Stimulated activated CD8-positive, alpha-beta memory T cell treated with anti-CD3 and anti-CD28 coated beads, Interleukin-2, amount 100 ng/mL, for 1 hour (primary cell): ENCODE results near the gene CCDC3.
"Not testable (repeated sequence)": the region's sequence is repeated elsewhere in the genome, so short reads cannot be mapped to it uniquely, and the experiment has no call there.

Experiments used
- DNase-seq, 2 donors: peaks; one replicate each; pipeline ENCODE4 v3.0.0-alpha.2; 2020; ENCODE audit warnings: low read depth in 2 of 2

CCDC3 gene

DNA sequence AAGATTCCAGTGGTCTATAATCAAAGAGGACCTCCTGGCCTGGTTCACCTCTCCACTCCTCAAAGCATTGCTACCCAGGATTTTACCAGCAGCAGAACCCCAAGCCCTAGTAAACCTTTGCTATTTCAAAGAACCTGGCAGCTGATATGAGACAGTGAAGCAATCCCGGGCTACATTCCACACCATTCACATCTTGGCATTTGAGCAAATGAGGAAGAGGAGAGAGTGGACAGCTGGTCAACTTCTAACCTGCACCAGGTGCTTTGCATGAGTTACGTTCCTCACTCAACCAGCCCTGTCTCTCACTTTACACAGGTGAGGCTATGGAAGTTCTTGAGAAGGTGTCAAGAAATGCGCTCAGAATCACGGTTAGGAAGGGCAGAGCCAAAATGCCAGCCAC, 1.1 kb downstream of the CCDC3 start:
- DNase-seq, result no peak

DNA sequence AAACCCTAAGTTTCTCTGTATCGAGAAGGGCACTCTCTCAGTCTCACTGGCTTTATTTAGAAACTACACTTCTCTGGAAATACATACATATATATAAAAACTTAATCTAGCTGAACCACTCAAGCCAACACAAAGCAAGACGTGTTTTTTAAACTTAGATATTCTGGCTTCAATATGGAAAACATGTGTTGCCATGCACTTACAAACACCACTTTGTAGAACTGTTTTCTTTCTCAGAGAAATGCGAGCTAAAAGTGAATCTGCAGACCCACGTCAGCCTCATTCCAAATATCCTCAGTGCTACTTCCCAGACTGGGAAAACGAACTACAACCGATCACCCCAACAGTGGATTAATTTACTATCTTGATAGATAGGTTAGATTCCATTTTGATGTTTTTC, 1.7 kb downstream of the CCDC3 start:
- no peak for DNase-seq

DNA sequence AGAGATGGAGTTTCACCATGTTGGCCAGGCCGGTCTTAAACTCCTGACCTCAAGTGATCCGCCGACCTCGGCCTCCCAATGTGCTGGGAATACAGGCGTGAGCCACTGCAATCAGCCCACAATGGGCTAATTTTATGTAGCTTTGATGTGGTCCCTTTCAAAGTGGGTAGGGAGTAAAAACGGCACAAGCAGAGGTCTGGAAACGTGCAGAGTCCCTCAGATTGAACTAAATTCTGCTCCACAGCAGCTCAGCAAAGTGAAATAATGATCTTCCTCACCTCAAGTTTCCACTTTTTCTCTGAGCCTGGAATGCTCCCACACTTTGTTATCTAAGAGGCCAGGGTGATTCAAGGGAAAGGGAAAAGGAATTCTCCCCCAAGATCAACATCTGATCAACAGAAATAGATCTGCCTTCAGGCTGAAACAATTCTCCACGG, 6.1 kb downstream of the CCDC3 start:
- no peak for DNase-seq

DNA sequence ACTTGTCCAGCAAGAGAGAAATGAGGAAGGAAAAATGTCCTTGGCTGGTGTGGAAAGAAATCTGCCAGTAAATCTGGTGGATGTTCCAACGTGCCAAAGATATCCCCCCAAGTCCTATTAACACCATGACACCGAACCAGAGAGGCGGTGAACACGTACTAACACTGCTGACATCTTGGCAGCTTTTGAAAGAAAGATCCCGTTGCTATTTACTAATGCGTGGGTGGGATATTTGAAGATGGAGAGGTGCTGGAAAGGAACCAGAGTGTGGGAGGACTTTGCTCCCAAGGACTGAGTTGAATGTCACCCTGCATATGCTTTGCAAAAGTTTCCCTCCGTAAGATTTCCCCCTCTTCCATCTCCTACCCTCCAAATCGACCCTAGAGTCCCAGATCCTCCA, 7.9 kb downstream of the CCDC3 start:
- no peak for DNase-seq

DNA sequence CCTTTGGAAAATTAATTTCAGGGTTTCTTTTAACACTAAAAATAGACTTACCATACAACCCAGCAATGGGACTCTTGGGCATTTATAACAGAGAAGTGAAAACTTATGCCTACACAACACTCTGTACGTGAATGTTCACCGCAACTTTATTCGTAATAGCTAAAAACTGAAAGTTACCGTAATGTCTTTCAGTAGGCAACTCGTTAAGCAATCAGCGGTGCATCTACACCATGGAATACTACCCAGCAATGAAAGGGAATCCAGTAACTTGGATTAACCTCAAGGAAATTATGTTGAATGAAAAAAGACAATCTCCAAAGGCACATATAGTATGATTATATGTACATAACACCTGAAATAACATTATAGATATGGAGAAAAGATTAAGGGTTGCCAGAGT, 16.2 kb downstream of the CCDC3 start:
- DNase-seq, result no peak

DNA sequence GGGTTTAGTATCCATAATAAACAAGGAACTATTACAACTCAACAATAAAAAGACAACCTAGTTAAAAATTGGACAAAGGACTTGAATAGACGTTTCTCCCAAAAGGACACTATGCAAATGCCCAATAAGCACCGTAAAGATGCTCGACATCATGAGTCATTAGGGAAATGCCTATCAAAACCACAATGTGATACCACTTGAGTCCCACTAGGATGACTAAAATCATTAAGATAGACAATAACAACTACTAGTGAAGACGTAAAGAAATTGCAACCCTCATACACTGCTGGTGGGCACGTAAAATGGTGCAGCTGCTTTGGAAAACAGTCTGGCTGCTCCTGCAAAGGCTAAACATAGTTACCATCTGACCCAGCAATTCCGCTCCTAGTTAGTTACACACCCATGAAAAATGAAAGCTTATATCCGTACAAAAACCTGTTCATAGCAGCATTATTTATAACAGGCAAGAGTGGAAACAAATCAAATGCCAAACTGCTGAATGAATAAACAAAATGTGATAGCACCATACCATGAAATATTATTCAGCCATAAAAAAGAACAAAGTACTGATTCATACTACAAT, 17.3 kb downstream of the CCDC3 start:
- DNase-seq, result no peak

DNA sequence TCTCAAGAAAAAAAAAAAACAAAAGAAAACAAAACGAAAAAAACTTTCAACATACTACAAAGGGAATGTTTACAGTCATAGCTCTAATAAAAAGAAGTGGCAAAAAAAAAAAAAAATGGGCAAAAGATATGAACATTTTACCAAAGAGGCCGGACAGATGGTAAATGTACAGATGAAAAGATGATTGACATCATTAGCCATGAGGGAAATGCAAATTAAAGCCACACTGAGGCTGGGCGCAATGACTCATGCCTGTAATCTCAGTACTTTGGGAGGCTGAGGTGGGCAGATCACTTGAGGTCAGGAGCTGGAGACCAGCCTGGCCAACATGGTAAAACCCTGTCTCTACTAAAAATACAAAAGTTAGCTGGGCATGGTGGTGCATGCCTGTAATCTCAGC, 17.9 kb downstream of the CCDC3 start:
- DNase-seq, result not testable (repeated sequence)

DNA sequence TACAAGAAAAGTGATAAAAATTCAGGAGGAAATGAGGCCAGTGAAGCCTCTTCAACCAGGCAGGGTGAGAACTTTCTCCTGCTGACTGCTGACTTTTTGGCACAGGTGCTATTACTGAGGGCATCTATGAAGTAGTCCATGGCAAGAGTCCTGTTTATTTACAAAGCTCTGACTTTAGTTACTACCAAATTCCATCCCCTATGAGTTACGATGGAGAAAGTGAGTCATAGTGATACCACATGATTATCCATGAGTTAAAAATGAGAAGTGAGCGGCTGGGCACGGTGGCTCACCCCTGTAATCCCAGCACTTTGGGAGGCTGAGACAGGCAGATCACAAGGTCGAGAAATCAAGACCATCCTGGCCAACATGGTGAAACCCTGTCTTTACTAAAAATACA, 19.9 kb downstream of the CCDC3 start:
- DNase-seq, result no peak

DNA sequence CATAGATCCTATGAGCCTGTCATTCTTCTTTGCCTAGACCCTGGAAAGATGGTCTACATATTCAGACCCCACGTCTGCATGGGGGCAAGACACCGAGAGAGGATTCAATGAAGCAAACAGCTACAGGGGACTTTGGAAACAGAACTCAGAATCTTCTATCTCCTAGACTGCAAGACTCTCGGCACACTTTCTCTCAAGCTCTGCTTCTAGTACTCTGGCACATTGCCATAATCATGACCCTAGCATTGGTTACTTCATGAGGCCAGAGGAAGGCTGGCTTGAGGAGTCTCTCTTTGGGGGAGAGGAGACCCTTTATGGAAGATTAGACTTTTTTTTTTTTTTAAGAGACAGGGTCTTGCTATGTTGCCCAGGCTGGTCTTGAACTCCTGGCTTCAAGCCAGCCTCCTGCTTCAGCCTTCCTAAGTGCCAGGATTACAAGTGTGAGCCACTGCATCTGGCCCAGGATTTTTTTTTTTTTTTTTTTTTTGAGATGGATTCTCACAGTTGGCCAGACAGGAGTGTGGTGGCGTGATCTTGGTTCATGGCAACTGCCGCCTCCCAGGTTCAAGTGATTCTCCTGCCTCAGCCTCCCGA, 20.7 kb downstream of the CCDC3 start:
- DNase-seq, result no peak

DNA sequence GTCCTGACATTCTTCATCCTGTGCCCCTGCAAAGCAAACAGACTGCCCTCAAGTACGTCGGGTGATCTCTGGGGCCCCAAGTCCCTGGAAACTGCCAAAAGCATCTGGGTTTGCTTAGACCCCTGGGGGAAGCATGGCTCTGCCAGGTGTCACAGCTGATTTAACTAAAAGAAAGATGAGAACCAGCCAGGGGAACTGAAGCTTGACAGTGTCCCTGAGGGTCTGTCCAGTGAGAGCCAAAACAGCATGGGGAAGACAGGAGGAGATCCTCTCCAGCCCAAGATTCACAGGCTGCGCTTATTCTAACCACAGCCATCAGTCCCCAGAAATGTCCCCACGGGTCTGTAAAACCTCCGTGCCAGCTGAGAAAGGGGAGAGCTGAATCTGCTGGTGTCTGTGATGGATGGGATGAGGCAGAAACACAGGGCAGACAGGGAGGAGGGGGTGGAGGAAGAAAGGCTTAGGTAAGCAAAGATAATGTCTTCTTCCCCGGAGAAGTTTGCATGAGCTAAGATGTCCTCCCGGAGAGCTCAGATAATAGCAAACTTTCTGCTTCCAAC, 21.3 kb downstream of the CCDC3 start:
- no peak for DNase-seq

DNA sequence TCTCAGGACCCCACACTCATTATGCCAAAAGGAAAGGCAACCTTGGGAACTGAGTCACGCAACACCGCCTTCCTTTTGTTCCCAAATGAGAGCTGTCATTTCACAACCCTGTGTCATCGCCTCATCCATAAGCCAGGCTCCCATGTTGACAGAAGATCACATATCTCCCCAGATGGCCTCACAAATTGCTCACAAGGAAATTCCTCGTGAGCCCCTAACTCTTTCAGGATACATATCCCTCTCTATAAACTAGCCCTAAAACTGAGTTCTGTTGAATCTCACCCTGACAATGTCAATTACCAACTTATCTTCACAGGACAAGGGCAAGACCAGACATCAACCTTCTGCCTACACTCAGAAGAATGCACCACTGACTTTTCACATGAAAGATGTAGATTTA, 22.6 kb downstream of the CCDC3 start:
- DNase-seq, result no peak

DNA sequence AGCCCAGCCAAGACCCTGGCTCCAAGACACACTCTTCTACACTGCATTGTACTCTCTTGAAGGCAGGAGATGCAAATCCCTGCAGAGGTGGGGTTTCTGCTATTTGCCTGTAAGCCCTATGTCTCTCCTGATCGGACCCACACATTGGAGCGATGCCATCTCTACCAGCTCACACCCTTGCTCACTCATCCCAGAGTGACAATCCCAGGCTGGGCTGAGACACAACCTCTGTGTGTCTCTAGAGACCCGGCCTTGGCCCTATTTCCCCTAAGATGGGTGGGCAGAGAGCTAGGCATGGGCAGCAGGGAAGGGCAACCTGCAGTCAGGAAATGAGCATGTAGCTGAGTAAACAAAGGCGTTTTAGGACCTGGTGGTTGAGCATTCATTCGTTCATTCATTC, 25.6 kb downstream of the CCDC3 start:
- no peak for DNase-seq

DNA sequence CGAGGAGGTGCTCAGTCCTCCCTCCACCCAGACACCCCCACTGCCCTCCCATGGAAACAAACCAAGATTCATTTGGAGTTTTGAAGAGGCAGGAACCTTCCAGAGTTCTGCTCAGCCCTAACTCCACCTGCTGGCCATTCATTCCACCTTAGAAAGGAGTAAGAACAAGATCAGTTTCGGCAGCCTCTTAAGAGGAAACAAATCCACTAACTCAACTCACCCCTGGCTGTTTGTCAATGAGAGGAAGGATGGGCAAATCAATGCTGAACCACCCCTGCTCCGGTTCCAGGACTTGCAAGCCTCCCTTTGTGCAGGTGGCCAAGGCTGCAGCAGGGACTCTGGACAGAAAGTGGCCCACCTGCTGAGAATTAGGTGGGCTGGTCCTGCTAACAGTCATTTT, 26.2 kb downstream of the CCDC3 start:
- DNase-seq, result no peak

DNA sequence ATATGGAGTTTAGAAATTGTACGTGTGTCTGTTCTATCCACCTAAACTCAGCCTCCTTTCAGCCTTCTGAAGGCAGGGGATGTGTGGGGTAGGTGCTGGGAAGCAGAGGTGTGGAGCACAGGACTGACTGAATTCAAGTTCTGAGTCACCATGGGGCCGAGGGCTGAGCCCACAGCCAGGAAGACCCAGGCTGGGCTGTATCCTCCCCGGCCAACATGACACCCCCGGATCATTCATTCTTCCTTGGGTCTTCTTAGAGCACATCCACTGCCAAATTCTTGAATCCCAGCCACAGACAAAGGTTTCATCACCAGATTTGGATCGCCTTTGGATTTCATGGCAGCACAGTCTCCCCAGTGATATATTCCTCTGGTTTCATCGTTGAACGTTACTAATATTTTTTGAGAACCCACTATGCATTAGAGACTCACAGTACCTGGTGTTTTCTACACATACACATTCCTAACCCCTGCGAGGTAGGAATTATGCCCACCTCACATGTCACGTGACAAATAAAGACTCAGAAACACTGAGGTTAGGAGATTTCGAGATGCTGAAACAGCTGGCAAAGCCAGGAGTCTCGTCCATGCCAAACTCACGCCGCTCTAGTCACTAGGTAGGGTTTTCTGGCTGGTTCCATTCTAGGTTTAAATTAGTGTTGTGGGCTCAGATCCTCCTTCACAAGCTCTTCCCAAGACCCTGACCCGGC, 26.9 kb downstream of the CCDC3 start:
- no peak for DNase-seq

DNA sequence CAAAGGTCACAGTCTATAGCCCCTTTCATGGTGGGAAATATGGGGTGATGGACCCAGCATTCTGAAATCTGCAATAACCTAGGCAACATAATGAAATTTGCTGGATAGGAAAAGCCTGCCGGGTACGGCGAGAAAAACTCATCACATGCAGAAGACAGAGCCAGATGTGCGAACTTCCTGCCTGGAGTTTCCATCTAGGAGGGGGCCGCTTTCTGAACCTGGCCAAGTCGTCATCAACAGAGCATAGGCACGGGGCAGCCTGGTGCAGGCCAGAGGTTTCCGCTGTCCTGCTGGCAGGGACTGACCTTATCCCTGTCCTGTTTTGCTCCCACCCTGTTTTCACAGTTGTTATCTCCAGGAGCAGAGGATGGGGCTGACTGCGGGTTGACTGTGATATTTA, 27.4 kb downstream of the CCDC3 start:
- DNase-seq, result no peak

DNA sequence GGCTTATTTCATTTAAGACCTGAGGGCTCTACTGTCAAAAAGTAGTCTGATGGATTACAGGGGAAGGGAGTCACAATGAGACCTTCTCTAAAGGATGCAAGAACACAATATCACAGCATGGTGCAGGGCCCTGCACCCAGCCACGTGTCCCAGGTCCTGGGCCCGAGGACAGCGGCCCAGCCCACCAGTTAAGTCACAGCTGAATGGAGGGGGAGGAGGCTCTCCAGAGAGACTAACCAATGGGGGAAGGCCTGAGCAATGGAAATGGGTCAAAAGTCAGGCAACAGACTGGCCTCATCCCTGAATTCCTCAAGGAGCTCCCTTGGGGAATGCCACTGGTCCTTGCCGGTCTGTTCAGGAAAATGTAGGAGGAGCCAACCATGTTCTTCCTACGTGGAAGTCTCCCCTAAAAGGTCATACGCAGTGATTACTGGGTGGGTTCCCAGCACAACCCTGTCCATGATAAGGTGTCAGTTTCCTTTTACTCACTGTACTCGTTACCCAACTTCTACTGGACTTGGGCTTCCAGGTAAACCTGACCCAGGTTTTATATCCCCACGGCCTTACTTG, 28.3 kb downstream of the CCDC3 start:
- no peak for DNase-seq

DNA sequence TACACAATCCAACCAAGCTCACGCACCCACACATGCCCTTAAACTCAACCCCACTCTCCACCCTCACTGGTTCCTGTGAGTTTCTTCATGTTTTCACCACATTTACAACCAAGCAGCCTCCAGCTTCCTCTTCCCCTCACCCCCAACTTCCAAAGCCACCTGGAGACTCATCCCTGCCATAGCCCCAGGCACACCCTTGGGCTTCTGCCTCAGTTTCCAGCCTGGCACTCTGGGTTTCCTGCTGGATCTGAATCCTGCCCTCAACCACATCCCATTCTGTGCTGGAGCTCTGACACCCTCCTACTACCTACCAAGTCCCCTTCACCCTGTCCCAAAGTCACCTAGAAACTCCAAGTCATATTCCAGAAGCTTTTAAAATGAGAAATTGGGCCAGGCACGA, 29.4 kb downstream of the CCDC3 start:
- no peak for DNase-seq

DNA sequence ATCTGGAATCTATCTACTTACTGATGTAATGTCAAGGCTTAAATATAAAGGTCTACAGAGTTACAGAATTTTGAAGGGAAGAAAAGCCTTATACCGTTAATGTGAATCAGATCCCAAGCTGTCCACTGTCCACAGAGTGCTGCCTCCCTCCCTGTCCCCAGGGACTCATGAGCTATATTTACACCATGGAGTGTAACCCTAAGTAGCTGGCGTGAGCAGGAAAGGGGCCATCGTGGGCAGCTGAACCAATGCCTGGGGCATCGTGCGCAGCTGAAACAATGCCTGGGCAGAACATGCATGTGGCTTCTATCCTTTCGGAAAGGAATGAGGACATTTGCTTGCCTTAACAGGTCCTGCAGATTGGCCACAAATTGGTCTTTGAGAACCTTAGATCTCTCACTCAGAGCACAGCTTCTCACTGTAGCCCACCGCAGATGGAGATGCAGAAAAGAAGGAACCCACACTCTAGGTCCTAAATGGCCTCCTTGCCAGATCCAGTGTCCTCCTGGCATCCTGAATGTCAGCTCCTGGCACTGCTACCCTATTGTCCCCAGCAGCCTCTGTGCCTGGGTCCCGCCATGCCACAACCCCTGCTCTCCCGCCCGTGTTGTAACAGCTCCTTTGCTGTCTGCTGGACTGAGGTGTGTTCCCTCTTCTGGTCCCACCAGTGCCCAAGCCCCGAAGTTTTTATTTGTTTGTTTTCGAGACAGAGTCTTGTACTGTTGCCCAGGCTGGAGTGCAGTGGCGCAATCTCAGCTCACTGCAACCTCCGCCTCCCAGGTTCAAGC, 30.3 kb downstream of the CCDC3 start:
- DNase-seq, result no peak

DNA sequence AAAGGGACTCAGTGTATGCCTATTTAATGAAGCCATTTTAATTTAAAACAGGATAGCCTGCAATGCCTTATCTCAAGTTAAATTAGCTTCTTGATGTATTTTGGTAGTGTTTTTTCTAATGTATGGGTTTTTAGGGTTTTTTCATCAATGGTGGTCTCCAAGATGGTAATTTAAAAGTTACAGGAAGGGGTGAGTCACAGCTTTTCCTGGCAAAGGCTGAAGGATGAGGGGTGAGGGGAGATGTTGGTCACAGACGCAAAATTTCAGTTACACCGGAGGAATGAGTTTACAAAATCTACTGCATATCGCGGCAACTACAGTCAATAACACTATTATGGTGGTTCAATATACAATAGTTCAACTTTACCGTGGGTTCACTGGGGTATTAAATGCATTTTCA, 31.6 kb downstream of the CCDC3 start:
- no peak for DNase-seq

DNA sequence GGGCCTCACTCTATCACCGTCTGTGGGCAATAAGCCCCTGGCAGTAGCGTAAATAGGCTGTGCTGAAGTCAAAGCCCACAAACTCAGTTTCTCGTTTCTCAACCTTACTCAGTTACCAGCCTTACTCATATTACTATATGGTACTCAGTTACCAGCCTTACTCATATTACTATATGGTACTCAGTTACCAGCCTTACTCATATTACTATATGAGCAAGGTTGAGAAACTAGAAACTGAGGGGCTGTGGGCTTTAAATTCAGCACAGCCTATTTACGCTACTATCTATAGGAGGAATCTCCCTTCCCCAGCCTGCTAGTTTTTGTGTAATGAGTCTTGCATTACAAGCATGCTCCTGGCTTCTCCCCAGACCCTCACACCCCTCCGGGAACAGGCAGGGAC, 35.4 kb downstream of the CCDC3 start:
- DNase-seq, result no peak

DNA sequence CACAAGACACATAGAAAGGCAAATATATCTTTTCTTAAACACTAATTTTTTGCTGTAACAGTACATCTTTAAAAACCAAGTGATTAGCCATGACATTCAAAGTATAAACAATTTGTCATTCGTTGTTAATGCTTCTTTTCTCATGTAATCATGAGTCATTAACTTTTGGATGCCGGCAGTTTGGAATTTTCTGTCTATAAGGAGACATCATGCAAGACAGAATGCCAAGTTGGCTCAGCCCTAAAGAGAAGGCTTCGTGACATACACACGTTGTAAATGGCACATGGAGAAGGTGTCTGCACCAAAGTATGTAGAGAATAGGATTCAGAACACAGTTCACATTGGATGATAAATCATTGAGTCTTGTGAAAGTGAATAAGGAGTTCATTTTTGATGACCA, 35.9 kb downstream of the CCDC3 start:
- no peak for DNase-seq

DNA sequence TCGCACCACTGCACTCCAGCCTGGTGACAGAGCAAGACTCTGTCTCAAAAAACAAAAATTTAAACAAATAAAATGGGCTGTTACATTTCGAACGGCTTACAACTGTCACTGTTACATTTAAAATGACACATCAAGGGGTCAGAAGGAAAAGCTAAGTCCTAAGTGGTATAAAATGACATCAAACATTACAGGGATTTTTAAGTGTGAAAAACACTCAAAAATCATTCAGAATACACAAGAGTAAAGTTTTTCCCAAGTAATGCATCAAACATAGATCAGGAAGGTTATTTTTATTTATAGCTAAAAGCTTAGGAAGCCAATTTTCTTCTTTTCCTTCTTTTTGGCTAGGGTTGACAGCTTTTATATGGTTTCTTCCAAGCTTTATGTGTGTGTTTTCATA, 39.0 kb downstream of the CCDC3 start:
- no peak for DNase-seq
